Breast epithelium (tissue), 4 donors: ENCODE data around the gene TOGARAM2. TPM values are rescaled to one million over a fixed set of nuclear protein-coding genes. Genes with fewer than 3 reads are reported as not detected.

Experiments
- DNase-seq, 2 donors: peaks; one replicate each; pipeline ENCODE4 v3.0.0-alpha.2; 2019; ENCODE audit warnings: low spot score in 2 of 2
- H3K27ac ChIP-seq, 2 donors: fragments of 200-600 bp; sonication (generic) in 1 of 2; one replicate each; pipeline ENCODE4 v1.5.1; 2016 to 2019; ENCODE audit warnings: mild to moderate bottlenecking in 1 of 2
- H3K27me3 ChIP-seq, 2 donors: fragments of 200-600 bp; sonication (generic) in 1 of 2; one replicate each; pipeline versions ENCODE4 v1.5.1 to v1.6.0; 2017 to 2019; ENCODE audit warnings: control low read depth in 1 of 2, mild to moderate bottlenecking in 1 of 2
- H3K36me3 ChIP-seq: fragments of 200-600 bp; one replicate; pipeline ENCODE4 v1.5.1; 2019
- H3K4me1 ChIP-seq, 2 donors: fragments of 200-600 bp; sonication (generic); one replicate each; pipeline ENCODE4 v1.5.1; 2016 to 2019; ENCODE audit warnings: control low read depth in 1 of 2
- H3K4me3 ChIP-seq, 3 donors: fragments of 200-600 bp; sonication (generic); 1 replicate in 2 of 3; 2 replicates in 1 of 3; pipeline ENCODE4 v1.5.1; 2016 to 2019; ENCODE audit warnings: mild to moderate bottlenecking in 3 of 3, moderate library complexity in 2 of 3
- H3K9me3 ChIP-seq, 2 donors: fragments of 200-600 bp; sonication (generic) in 1 of 2; one replicate each; pipeline ENCODE4 v1.5.1; 2016 to 2019; ENCODE audit warnings: control low read depth in 1 of 2
- POLR2A ChIP-seq: fragments of 450-650 bp; IDR thresholded peaks from one replicate; pipeline ENCODE4 v1.6.1; 2016; ENCODE audit warnings: antibody characterized with exemption, mild to moderate bottlenecking, moderate library complexity
- POLR2AphosphoS5 ChIP-seq, 3 donors: sonication (generic); formaldehyde crosslinking; IDR thresholded peaks; one replicate each; pipeline ENCODE4 v1.6.1; 2017; ENCODE audit warnings: antibody characterized with exemption in 3 of 3
- intact Hi-C: fragments of 100-400 bp; cut with DNase I; formaldehyde crosslinking; loops from one replicate; pipeline ENCODE4 v1.15.1; 2023; ENCODE audit warnings: low total_unique reads
- total RNA-seq, 3 donors: library from RNA; depleted of rRNA; stranded (reverse); fragments of >200 nt; gene quantifications; one replicate each; pipeline ENCODE4 v1.1.0, GENCODE V29; 2016
- TF ChIP-seq, protein P1 (sequence below), 3 donors: fragments of 450-650 bp; IDR thresholded peaks; one replicate each; pipeline ENCODE4 v1.5.1; 2016 to 2017; ENCODE audit warnings: antibody characterized with exemption in 3 of 3, mild to moderate bottlenecking in 3 of 3, moderate library complexity in 3 of 3

TOGARAM2 gene
- total RNA-seq, 3 donors from 2014 or later: 0.15 to 2.7 (median 0.33) TPM

- intact Hi-C loops: no loop called here
- Histone ChIP-seq H3K4me3 (no peak overlapping the region), H3K27me3 (no peaks in the 10 kb centered on the region), H3K36me3 (no peaks in the 10 kb centered on the region), H3K9me3 (no peaks in the 10 kb centered on the region), H3K27ac (no peak overlapping the region), H3K4me1 (peaks cover 4 to 15% of the 10 kb centered on the region in 2 donors)
- no peak for TF ChIP-seq POLR2AphosphoS5 (IDR thresholded peaks at IDR 0.05)
- no peak for TF ChIP-seq POLR2A
- TF ChIP-seq, protein P1, sequence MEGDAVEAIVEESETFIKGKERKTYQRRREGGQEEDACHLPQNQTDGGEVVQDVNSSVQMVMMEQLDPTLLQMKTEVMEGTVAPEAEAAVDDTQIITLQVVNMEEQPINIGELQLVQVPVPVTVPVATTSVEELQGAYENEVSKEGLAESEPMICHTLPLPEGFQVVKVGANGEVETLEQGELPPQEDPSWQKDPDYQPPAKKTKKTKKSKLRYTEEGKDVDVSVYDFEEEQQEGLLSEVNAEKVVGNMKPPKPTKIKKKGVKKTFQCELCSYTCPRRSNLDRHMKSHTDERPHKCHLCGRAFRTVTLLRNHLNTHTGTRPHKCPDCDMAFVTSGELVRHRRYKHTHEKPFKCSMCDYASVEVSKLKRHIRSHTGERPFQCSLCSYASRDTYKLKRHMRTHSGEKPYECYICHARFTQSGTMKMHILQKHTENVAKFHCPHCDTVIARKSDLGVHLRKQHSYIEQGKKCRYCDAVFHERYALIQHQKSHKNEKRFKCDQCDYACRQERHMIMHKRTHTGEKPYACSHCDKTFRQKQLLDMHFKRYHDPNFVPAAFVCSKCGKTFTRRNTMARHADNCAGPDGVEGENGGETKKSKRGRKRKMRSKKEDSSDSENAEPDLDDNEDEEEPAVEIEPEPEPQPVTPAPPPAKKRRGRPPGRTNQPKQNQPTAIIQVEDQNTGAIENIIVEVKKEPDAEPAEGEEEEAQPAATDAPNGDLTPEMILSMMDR (IDR thresholded peaks at IDR 0.05): no peak
- DNase-seq: peak in 1 of 2 donors; percentile 28
Measured at GRCh38 chr2:29061176-29061575, 80.1 kb downstream of the TOGARAM2 start.

DNA sequence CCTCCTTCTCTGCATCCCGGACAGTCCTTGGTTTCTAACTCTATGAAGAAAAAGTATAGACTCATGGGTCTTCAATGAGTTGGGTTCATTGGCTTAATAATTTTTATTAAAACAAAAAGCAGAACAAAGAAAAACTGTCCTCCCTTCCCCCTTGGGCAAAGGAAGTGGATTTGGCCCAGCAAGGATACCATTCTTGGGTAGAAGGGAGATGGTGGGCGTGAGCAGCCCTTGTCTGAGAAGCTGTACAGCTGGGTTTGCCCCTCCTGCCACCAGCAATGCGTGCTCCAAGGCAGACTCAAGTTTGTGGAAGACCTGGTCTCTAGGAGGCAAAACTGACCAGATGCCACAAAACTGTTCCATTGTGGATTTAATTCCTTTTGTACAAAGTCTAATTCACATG is 80.5 kb downstream of the TOGARAM2 start:
- Histone ChIP-seq H3K36me3 (no peaks in the 10 kb centered on the region), H3K9me3 (no peaks in the 10 kb centered on the region), H3K27me3 (no peaks in the 10 kb centered on the region), H3K27ac (peak overlapping the region; percentile 76 to 87), H3K4me1 (peaks cover 4 to 15% of the 10 kb centered on the region in 2 donors), H3K4me3 (no peak overlapping the region)
- DNase-seq: peak in 1 of 2 donors; percentile 9
- TF ChIP-seq POLR2A (no peak), POLR2AphosphoS5 (IDR thresholded peaks at IDR 0.05) (no peak)
- TF ChIP-seq, protein P1 (IDR thresholded peaks at IDR 0.05): no peak
- intact Hi-C loops: no loop called here

DNA sequence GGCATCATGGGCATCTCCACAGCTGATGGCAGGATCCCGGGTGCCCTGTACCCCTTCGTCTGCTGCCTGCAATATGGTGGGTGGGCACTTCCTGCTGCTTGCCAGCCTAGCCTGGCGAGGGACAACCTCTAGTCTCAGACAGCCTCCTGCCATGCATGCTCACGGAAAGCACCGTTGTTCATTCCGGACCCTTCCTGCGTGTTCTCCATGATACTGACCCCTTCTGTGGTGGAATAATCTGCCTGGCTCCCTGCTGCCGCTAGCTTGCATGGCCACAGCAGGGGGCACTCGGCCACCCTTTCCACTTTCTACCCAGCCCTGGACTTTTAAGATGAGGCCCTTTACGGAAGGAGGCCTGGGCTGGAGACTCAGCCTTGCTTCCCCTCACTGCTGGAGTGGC is 81.3 kb downstream of the TOGARAM2 start:
- Histone ChIP-seq H3K9me3 (no peaks in the 10 kb centered on the region), H3K27me3 (no peaks in the 10 kb centered on the region), H3K36me3 (no peaks in the 10 kb centered on the region), H3K4me1 (peaks cover 4 to 15% of the 10 kb centered on the region in 2 donors), H3K4me3 (no peak overlapping the region), H3K27ac (peak overlapping the region; percentile 76 to 87)
- no peak for DNase-seq
- TF ChIP-seq POLR2A (no peak), POLR2AphosphoS5 (IDR thresholded peaks at IDR 0.05) (no peak)
- TF ChIP-seq, protein P1 (IDR thresholded peaks at IDR 0.05): no peak
- intact Hi-C loops: no loop called here

DNA sequence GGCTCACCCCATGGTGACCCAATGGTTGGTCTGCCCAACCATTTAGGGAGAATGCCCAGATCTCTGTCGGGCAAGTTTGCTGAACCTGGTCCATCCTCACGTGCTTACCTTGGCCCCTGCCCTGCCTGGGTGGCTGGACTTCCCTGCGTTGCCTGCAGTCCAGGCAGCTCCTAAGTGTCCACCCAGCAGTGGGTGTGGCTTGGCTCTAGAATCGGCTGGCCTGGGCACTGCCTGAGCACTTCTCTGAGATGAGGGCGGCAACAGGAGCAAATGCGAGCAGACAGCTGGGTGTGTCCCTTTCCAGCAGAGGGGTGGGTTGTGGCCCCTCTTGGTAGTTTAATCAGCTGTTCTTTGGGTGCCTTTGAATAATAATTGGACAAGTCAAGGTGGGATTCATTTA is 82.0 kb downstream of the TOGARAM2 start:
- Histone ChIP-seq H3K36me3 (no peaks in the 10 kb centered on the region), H3K27ac (peak overlapping the region; percentile 76 to 87), H3K4me3 (peak overlapping the region in 1 of 3 donors; percentile 38), H3K4me1 (peaks cover 4 to 15% of the 10 kb centered on the region in 2 donors), H3K9me3 (no peaks in the 10 kb centered on the region), H3K27me3 (no peaks in the 10 kb centered on the region)
- TF ChIP-seq POLR2A (no peak), POLR2AphosphoS5 (IDR thresholded peaks at IDR 0.05) (no peak)
- TF ChIP-seq, protein P1 (IDR thresholded peaks at IDR 0.05): no peak
- intact Hi-C loops: no loop called here
- DNase-seq: peak in 1 of 2 donors; percentile 47

DNA sequence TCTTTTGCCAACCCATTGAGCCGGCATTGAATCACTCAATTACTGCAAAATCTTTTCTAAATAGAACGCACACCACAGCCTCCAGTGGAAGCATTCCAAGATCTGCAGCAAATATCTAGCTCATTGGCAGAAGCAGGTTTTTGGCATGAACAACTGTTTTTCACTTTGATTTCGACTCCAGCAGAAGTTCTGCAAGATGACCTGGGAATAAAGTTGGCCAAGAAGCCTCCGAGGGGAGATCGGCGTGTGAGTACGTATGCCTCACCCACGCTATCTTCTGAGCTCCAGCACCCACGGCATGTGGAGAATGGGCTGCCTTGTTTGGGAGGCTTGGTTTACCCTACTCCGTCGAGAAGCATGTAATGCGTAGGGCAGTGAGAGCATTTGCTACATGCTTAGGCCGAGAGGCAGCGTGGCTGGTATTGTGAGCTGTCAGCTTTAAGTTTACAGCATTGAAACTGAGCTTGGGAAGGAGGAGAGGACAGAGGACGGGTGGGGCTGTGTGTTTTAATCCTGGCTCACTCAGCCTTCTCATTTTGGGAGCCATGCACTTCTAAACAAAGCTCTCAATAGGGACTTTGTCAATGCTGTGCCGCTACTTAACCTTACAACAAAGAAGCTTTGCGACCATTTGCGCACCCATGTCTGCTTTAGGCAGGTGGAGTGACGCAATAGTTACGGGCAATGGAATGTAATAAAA is 82.7 kb downstream of the TOGARAM2 start:
- H3K9me3 ChIP-seq: no peaks in the 10 kb centered on the region
- peak overlapping the region in 2 of 3 donors; percentile 38 to 39 for H3K4me3 ChIP-seq
- peak overlapping the region; percentile 76 to 87 for H3K27ac ChIP-seq
- H3K36me3 ChIP-seq: no peaks in the 10 kb centered on the region
- H3K4me1 ChIP-seq: peaks cover 4 to 15% of the 10 kb centered on the region in 2 donors
- H3K27me3 ChIP-seq: no peaks in the 10 kb centered on the region
- DNase-seq: peak in 1 of 2 donors; percentile 50
- TF ChIP-seq POLR2AphosphoS5 (IDR thresholded peaks at IDR 0.05): peak in 1 of 3 donors; percentile 31
- TF ChIP-seq POLR2A: no peak
- intact Hi-C loops: no loop called here
